Endothelial cell of umbilical vein (primary cell): ENCODE results near the gene ART3.

Experiments
- EZH2 ChIP-seq: IDR thresholded peaks from 2 replicates; pipeline ENCODE4 v1.6.1; 2012; ENCODE audit warnings: borderline replicate concordance, low read depth, mild to moderate bottlenecking, moderate library complexity, low read length, inconsistent platforms; ENCODE audit not compliant: severe bottlenecking
- POLR2AphosphoS5 ChIP-seq: IDR thresholded peaks from 2 replicates; pipeline ENCODE4 v1.6.1; 2012; ENCODE audit warnings: low read depth, mild to moderate bottlenecking, control low read depth, low read length, moderate library complexity; ENCODE audit not compliant: insufficient read depth
- TF ChIP-seq, protein P1 (sequence below), 2 donors: IDR thresholded peaks; 1 replicate in 1 of 2; 2 replicates in 1 of 2; pipeline ENCODE4 v1.5.1; 2011; ENCODE audit warnings: low read length in 2 of 2, mild to moderate bottlenecking in 2 of 2, moderate library complexity in 2 of 2, control low read depth in 1 of 2, inconsistent platforms in 1 of 2, low read depth in 1 of 2; ENCODE audit not compliant: insufficient read depth in 1 of 2; ENCODE audit errors: extremely low read depth in 1 of 2

DNA sequence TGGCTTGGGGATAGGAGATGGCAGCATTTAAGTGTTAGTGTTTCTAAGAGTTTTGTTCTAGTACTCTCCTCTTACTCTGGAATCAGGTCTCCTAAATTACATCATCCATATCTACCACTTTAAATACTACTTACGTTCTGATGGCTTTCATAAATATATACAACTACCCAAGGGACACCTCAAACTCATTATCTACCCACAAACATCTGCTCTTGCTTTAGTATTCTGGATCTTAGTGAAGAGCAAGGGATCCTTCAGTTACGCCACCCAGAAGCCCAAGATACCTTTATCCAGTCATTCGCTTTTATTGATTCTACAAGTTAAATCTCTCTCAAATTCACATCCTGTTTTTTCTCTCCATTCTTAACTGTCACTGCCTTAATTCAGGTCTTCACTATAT lies 66.7 kb downstream of the ART3 start:
- TF ChIP-seq, protein P1, sequence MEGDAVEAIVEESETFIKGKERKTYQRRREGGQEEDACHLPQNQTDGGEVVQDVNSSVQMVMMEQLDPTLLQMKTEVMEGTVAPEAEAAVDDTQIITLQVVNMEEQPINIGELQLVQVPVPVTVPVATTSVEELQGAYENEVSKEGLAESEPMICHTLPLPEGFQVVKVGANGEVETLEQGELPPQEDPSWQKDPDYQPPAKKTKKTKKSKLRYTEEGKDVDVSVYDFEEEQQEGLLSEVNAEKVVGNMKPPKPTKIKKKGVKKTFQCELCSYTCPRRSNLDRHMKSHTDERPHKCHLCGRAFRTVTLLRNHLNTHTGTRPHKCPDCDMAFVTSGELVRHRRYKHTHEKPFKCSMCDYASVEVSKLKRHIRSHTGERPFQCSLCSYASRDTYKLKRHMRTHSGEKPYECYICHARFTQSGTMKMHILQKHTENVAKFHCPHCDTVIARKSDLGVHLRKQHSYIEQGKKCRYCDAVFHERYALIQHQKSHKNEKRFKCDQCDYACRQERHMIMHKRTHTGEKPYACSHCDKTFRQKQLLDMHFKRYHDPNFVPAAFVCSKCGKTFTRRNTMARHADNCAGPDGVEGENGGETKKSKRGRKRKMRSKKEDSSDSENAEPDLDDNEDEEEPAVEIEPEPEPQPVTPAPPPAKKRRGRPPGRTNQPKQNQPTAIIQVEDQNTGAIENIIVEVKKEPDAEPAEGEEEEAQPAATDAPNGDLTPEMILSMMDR (IDR thresholded peaks at IDR 0.05; ENCODE audit: extremely low read depth in 1 of 2, insufficient read depth in 1 of 2, low read depth in 1 of 2, low read length in 2 of 2): no peak
- TF ChIP-seq EZH2 (no peak), POLR2AphosphoS5 (no peak)
